Measurements from ENCODE around the gene RYR1.
"Not testable (repeated sequence)": the region's sequence is repeated elsewhere in the genome, so short reads cannot be mapped to it uniquely, and the experiment has no call there.

The RYR1 gene

DNA sequence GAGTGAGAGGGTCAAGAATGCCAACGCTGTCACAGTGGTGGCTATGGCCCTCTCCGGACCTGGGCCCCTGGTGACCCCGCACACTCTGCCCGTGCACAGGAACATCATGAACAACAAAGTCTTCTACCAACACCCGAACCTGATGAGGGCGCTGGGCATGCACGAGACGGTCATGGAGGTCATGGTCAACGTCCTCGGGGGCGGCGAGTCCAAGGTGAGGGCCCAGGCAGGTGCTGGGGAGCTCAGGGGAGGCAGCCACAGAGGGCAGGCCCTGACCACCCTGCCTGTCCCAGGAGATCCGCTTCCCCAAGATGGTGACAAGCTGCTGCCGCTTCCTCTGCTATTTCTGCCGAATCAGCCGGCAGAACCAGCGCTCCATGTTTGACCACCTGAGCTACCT lies 62.6 kb downstream of the RYR1 start:
- no peak for DNase-seq

GRCh38 chr19:38496603-38497487 lies 63.4 kb downstream of the RYR1 start:
- no peak for DNase-seq

GRCh38 chr19:38497907-38498306 lies 64.4 kb downstream of the RYR1 start:
- DNase-seq, result no peak

- DNase-seq, result no peak
These were observed 66.0 kb downstream of the RYR1 start for GRCh38 chr19:38499532-38499931.

DNA sequence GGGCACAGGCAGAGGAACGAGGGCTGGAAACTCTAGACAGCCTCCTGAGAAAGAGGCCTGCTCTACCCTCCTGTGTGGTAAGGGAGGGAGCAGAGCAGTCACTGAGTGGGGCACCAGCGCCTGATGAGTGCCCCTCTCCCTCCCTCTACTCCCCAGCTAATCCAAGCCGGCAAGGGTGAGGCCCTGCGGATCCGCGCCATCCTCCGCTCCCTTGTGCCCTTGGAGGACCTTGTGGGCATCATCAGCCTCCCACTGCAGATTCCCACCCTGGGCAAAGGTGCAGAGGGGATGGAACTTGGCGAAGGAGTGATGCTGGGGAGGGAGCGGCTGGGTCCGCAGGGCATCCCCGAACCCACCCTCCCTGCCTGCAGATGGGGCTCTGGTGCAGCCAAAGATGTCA lies 67.0 kb downstream of the RYR1 start:
- no peak for DNase-seq

- DNase-seq, result no peak
These were observed 69.1 kb downstream of the RYR1 start for GRCh38 chr19:38502410-38503076.

DNA sequence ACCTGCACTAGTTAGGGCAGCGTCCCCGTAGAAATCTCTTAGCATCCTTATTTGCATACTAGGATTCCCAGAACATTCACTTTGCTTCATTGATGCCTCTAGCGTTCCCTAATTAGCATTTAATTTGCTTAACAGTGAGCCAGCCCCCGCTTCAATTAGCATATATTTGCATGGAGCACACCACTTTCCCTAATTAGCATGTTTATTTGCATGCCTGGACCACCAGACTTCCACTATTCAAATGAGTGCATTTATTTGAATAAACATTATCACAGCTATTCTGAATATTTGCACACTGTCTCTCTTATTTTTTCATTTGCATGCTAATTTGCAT lies 69.6 kb downstream of the RYR1 start:
- DNase-seq, result no peak

DNA sequence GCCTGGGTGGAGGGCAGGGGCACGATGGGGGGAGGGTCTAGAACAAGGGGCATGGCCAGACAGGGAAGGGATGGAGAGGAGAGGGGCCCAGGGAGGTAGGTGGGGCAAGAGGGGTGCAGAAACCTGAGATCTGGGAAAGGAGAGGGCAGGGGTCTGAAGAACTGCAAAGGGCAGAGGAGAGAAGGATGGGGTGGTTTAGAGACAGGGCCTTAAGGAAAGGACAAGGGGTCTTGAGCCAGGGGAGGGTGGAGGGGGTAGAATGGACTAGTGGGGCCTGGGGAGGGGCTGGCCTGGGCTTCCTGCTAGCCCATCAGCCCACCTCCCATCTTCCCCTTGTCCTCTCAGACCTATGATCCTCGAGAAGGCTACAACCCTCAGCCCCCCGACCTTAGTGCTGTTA lies 72.5 kb downstream of the RYR1 start:
- no peak for DNase-seq

- DNase-seq, result no peak
These were observed 72.9 kb downstream of the RYR1 start for GRCh38 chr19:38506375-38506722.

- peak; percentile 85 for DNase-seq
These were observed 73.4 kb downstream of the RYR1 start for GRCh38 chr19:38506723-38507550.

- no peak for DNase-seq
These were observed 74.1 kb downstream of the RYR1 start for GRCh38 chr19:38507551-38508127.

- DNase-seq, result no peak
These were observed 75.0 kb downstream of the RYR1 start for GRCh38 chr19:38508507-38508906.

- no peak for DNase-seq
These were observed 75.5 kb downstream of the RYR1 start for GRCh38 chr19:38509027-38509426.

DNA sequence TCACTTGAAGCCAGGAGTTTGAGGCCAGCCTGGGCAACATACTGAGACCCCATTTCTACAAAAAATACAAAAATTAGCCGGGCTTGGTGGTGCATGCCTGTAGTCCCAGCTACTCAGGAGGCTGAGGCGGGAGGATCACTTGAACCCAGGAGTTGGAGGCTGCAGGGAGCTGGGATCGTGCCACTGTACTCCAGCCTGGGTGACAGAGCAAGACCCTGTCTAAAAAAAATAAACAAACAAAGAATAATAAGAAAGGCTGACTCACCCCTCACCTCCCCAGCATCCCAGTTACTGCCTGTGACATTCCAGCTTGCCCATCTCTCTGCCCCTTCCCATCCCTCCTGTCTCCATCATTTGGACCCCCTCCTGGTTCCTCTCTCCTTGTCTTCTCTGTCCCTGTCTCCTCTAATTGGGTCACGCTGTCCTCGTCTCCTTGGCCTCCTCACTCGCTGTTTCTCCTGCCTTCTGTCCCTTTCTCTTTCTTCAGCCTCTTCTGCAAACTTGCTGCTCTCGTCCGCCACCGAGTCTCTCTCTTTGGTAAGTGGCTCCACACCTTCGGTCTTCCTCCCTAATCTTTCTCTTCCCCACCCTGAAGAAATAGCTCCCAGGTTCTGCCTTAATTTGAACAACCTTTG lies 77.7 kb downstream of the RYR1 start:
- no peak for DNase-seq

DNA sequence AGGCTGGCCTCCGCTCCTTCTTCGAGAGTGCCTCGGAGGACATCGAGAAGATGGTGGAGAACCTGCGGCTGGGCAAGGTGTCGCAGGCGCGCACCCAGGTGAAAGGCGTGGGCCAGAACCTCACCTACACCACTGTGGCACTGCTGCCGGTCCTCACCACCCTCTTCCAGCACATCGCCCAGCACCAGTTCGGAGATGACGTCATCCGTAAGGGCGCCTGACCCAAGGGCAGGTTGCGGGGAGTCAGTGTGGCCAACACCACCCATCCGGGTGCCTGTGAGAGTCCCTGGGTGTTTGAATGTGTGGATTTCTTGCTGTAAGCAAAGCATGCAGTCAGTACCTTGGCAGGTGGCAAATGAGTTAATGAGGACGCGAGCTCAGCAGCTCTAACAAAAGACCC lies 78.8 kb downstream of the RYR1 start:
- DNase-seq, result no peak

GRCh38 chr19:38513156-38513555 lies 79.7 kb downstream of the RYR1 start:
- not testable (repeated sequence) for DNase-seq

DNA sequence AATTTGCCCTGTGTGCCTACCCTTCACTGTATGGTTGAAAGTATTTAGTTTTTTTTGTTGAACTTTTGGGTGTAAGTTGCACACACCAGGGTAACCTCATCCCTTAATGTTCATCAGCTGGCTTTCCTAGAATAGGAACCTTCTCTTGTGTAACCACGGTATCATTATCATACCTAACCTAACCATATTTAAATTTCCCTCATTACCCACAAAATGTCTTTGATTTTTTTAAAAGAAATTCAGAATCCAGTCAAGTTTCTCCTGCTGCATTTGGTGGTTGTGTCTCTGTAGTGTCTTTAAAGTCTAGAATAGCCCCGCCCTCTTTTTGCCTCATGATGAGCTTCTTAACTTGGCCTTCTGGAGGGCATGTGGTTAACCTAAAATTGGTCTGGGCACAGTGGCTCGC lies 80.3 kb downstream of the RYR1 start:
- DNase-seq, result peak; percentile 47

DNA sequence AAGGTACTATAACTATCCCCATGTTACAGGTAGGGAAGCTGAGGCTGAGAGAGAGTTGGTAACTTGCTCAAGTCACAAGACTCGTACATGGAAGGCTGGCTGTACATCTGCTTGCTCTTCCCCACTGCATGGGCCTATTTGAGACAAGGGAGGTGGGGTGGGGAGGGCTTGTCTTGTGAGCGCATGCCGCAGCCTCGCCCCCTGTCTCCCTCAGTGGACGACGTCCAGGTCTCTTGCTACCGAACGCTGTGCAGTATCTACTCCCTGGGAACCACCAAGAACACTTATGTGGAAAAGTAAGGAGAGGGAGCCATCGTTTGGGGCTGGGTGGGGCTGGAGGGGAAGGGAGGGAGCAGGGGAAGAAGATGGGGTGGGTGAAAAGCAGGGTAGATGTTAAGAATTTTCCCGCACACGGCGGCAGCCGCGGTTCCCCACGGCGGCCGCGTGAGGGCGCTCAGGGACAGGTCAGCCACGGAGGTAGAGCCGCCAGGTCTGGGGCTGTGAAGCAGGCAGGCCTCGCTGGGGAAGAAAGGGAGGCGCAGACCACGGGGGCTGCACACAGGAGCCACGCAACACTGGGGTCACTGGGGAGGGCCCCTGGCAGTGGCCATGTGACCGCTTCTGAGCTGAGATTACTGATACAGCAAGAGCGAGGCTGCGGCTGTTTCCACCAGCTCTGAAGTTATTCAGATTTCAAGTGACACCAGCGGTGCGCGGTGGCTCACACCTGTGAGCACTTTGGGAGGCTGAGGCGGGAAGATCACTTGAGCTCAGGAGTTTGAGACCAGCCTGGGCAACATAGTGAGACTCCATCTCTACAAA lies 81.5 kb downstream of the RYR1 start:
- DNase-seq, result peak; percentile 72

DNA sequence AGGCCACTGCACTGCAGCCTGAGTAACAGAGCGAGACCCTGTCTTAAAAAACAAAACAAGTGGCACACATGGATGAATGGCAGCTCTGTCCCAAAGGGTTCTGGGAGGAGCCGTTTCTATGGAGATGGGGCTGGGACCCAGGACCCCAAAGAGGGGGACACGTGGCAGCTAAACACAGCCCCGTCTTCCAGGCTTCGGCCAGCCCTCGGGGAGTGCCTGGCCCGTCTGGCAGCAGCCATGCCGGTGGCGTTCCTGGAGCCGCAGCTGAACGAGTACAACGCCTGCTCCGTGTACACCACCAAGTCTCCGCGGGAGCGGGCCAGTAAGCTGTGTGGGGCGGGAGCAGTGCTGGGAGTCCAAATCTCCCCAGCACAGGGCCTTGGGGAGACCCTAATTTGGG lies 82.4 kb downstream of the RYR1 start:
- no peak for DNase-seq

DNA sequence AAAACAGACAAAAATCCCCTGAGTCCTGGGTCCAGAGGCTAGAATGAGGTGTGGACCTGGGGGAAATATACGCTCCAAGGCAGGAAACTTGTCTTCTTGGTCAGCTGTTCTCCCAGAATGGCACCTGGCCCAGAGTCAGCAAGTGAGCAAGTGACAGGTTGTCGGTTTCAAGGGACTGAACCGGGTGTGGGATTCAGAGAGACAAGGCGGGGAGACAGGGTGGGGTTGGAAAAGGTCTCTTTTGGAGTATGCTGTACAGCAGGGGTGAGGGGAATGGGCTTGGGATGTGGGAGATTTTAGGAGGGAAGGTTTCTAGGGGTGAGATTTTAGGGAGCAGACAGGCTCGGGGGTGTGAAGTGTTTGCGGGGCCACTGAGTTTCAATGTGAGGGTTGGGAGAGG lies 83.3 kb downstream of the RYR1 start:
- no peak for DNase-seq

DNA sequence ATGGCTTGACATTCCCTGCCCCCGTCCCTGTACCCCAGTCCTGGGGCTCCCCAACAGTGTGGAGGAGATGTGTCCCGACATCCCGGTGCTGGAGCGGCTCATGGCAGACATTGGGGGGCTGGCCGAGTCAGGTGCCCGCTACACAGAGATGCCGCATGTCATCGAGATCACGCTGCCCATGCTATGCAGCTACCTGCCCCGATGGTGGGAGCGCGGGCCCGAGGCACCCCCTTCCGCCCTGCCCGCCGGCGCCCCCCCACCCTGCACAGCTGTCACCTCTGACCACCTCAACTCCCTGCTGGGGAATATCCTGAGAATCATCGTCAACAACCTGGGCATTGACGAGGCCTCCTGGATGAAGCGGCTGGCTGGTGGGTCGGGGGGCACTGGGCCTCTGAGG lies 83.8 kb downstream of the RYR1 start:
- no peak for DNase-seq

- DNase-seq, result not testable (repeated sequence)
These were observed 84.5 kb downstream of the RYR1 start for GRCh38 chr19:38517980-38518379.
